OCI-LY7 (cell line): ENCODE results near the gene PTPRF.

Experiments
- CTCF ChIP-seq: fragments of 200-600 bp; sonication (generic); conservative IDR thresholded peaks from 2 replicates; pipeline ENCODE4 v1.5.1; 2014; ENCODE audit warnings: mild to moderate bottlenecking, antibody characterized with exemption, low read length, moderate library complexity, mixed read lengths
- EZH2phosphoT487 ChIP-seq: fragments of 200-600 bp; sonication (generic); IDR thresholded peaks from 2 replicates; pipeline ENCODE4 v1.6.1; 2018; ENCODE audit warnings: low read depth, borderline replicate concordance, mild to moderate bottlenecking, mixed run types, antibody characterized with exemption, low read length, moderate library complexity, mixed read lengths

GRCh38 chr1:43481491-43481890 lies 49.2 kb upstream of the PTPRF start:
- TF ChIP-seq CTCF (no peak), EZH2phosphoT487 (no peak)
